Measurements from ENCODE around the gene NLRC5. TPM values are rescaled to one million over a fixed set of nuclear protein-coding genes. Genes with fewer than 3 reads are reported as not detected.

NLRC5 gene
- total RNA-seq, 1 donor from 2014 or later = 1.7 TPM

DNA sequence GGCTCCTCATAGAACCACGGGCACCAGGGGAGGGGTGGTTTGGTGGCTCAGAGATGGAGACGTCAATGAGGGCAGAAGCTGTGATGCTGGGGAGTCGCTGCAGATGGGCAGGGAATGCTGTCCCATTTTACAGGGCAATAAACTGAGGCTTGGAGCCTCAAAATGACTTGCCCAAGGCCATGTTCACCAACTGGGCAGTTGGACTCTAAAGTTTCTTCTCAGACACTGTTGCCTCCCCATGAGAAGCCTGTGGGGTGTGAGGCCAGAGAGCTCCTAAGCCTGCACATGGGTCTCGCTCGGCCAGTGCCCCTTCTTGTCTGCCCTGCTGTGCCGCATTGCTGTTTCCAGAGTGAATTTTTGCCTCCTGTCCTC is 141.6 kb downstream of the NLRC5 start:
- TF ChIP-seq CTCF (conservative IDR thresholded peaks at IDR 0.05) = no peak
- H3K27me3 Mint-ChIP-seq = no peaks in the 10 kb centered on the region
- H3K4me1 Mint-ChIP-seq (ENCODE audit: unreplicated experiment) = peaks cover 11% of the 10 kb centered on the region
- no peak for DNase-seq (ENCODE audit: extremely low spot score, unreplicated experiment)
- H3K27ac Mint-ChIP-seq = peak overlapping the region; percentile 31
- no peaks in the 10 kb centered on the region for H3K9me3 Mint-ChIP-seq
- no peak overlapping the region for H3K4me3 Mint-ChIP-seq
- peaks cover 4% of the 10 kb centered on the region for H3K36me3 Mint-ChIP-seq

GRCh38 chr16:57131351-57131970 is 142.1 kb downstream of the NLRC5 start:
- Mint-ChIP-seq H3K4me3 (no peak overlapping the region), H3K36me3 (peaks cover 4% of the 10 kb centered on the region), H3K27me3 (no peaks in the 10 kb centered on the region), H3K4me1 (ENCODE audit: unreplicated experiment) (peaks cover 11% of the 10 kb centered on the region), H3K27ac (peak overlapping the region; percentile 31), H3K9me3 (no peaks in the 10 kb centered on the region)
- no peak for TF ChIP-seq CTCF (conservative IDR thresholded peaks at IDR 0.05)
- DNase-seq (ENCODE audit: extremely low spot score, unreplicated experiment) = no peak

DNA sequence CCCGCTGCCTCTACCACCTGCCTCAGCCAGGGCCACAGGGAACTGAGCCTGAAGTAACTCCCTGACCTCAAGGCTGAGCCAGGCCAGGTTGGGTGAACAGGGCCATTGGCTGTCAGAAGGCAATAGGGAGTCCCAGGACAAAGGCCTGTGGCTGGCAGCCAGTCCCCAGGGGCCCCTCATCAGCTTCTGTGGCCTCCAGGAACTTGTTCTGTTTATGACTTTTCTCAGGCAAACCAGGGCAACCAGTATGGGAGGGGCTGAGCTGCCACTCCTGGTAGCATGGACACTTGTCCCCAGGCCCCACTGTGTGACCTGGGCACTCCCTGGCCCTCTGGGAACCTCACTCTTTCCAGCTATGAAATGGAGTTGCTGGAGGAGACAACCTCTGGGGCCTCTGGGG is 143.1 kb downstream of the NLRC5 start:
- peaks cover 11% of the 10 kb centered on the region for H3K4me1 Mint-ChIP-seq (ENCODE audit: unreplicated experiment)
- DNase-seq (ENCODE audit: extremely low spot score, unreplicated experiment) = no peak
- H3K36me3 Mint-ChIP-seq = no peaks in the 10 kb centered on the region
- no peak for TF ChIP-seq CTCF (conservative IDR thresholded peaks at IDR 0.05)
- H3K27me3 Mint-ChIP-seq = no peaks in the 10 kb centered on the region
- no peaks in the 10 kb centered on the region for H3K9me3 Mint-ChIP-seq
- H3K27ac Mint-ChIP-seq = peak overlapping the region; percentile 82
- H3K4me3 Mint-ChIP-seq = peak overlapping the region; percentile 34

GRCh38 chr16:57133031-57133430 is 143.7 kb downstream of the NLRC5 start:
- no peaks in the 10 kb centered on the region for H3K27me3 Mint-ChIP-seq
- H3K4me3 Mint-ChIP-seq = no peak overlapping the region
- no peaks in the 10 kb centered on the region for H3K9me3 Mint-ChIP-seq
- H3K4me1 Mint-ChIP-seq (ENCODE audit: unreplicated experiment) = peaks cover 11% of the 10 kb centered on the region
- H3K27ac Mint-ChIP-seq = no peak overlapping the region
- no peak for DNase-seq (ENCODE audit: extremely low spot score, unreplicated experiment)
- peaks cover 1% of the 10 kb centered on the region for H3K36me3 Mint-ChIP-seq
- TF ChIP-seq CTCF (conservative IDR thresholded peaks at IDR 0.05) = no peak

Other genes starting within 250 kb of the NLRC5 start
- 0.31 and 4.2 TPM in 2 replicates for gene SLC12A3, start 124.3 kb upstream of the NLRC5 start, total RNA-seq (ENCODE audit: low replicate concordance)
- 98.8 and 155 TPM in 2 replicates for gene HERPUD1, start 57.4 kb upstream of the NLRC5 start, total RNA-seq (ENCODE audit: low replicate concordance)
- not detected in 2 replicates for gene CETP, start 27.6 kb upstream of the NLRC5 start, total RNA-seq (ENCODE audit: low replicate concordance)
- 28.8 and 32.0 TPM in 2 replicates for gene CPNE2, start 103.0 kb downstream of the NLRC5 start, total RNA-seq (ENCODE audit: low replicate concordance)
- gene PSME3IP1, start 196.5 kb downstream of the NLRC5 start, total RNA-seq (ENCODE audit: low replicate concordance) = 90.1 and 94.4 TPM in 2 replicates
- 36.3 and 49.9 TPM in 2 replicates for gene RSPRY1, start 196.8 kb downstream of the NLRC5 start, total RNA-seq (ENCODE audit: low replicate concordance)